ENCODE data around the gene PRDM7.
"Not testable (repeated sequence)": the region's sequence is repeated elsewhere in the genome, so short reads cannot be mapped to it uniquely, and the experiment has no call there.

GRCh38 chr16:90100790-90101189, 23.7 kb upstream of the PRDM7 start:
- TF ChIP-seq CTCF (conservative IDR thresholded peaks at IDR 0.05; ENCODE audit: low read depth, low read length); EZH2 (IDR thresholded peaks at IDR 0.05; ENCODE audit: borderline replicate concordance, low read depth, low read length, poor library complexity, severe bottlenecking): not testable (repeated sequence)

All from A673 (cell line).